GM21367 (cell line): Measurements from ENCODE around the gene CLNK.

Experiments
- ATAC-seq: cut with Tn5 transposase; IDR thresholded peaks from one replicate; pipeline ENCODE4 v1.9.1; 2021; ENCODE audit not compliant: unreplicated experiment

CLNK gene

GRCh38 chr4:10613926-10614478 lies 70.6 kb downstream of the CLNK start:
- no peak for ATAC-seq

GRCh38 chr4:10612476-10612875 lies 72.1 kb downstream of the CLNK start:
- no peak for ATAC-seq

GRCh38 chr4:10611673-10612072 lies 72.9 kb downstream of the CLNK start:
- ATAC-seq, result no peak

GRCh38 chr4:10608501-10609219 lies 75.9 kb downstream of the CLNK start:
- no peak for ATAC-seq

DNA sequence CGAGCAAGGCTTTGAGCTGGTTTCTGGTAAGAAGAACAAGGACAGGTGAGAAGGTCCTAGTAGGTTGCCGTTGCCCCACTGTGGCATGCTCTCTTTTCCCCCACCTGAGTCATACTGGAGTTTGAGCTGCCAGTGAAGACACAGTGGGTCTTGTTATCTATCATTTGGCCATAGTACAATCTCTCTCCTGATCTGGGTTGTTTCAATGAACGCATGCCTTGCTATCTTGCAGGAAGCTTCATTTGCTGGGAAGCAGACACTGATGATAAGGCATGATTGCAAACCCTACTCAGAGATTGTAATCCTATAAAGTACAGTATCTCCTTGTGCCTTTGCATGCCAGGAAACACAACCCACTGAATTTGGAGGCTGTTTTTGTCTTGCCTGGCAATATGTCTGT lies 77.4 kb downstream of the CLNK start:
- no peak for ATAC-seq

DNA sequence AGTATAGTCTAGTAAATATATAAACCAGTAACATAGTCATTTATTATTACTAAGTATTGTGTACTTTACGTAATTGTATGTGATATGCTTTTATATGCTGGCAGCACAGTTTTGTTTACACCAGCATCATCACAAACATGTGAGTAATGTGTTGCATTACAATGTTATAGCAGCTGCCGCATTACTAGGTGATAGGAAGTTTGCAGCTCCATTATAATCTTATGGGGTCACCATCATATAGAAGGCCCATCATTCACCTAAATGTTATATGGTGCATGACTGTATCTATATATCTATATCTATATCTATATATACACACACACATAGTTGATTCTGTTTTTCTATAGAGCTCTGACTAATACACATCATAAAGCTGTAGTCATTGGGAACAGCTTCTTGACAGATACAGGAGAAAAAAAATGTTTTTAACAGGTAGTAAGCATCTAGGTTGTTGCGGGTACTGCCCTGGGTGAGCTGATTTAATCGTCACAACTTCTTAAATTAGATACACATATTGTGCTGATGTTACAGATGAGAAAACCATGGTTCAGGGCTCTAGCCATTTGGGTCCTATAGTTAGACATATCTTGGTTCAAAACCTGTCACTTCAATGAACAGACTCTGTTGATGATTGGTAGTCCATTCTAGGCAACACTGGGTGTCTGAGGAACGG lies 77.9 kb downstream of the CLNK start:
- ATAC-seq, result no peak

GRCh38 chr4:10605746-10606482 lies 78.7 kb downstream of the CLNK start:
- ATAC-seq, result no peak

DNA sequence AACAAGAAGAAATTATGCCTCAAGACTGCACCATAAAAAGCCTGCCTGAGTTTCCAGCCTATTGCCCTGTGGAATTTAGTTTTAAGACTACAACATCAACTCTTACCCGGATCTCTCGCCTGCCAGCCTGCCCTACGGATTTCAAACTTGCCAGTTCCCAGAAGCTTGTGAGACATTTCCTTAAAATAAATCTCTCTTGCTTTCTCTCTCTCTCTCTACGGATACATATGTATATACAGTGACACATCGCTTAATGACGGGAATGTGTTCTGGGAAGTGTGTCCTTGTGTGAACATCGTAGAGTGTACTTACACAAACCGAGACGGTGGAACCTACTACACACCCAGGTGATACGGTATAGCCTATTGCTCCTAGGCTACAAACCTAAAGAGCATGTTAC lies 79.5 kb downstream of the CLNK start:
- no peak for ATAC-seq

DNA sequence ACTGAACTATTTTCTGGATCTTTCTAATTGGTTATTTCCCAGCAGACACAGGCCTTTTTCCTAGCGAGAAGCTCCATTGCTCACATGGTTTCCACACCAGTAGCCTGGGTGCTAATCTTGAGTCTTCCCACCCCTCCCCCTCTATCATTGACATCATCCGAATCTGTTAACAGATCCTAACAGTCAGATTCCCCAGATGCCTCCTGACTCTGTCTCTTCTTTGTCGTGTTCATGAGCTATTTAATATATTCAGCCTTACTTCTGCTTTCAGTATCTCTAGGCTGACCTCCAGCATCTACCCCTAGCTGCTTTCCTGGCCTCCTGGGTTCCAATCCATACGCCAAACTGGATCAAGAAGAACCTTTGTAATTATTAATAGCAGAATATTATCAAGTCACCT lies 85.0 kb downstream of the CLNK start:
- ATAC-seq, result no peak

DNA sequence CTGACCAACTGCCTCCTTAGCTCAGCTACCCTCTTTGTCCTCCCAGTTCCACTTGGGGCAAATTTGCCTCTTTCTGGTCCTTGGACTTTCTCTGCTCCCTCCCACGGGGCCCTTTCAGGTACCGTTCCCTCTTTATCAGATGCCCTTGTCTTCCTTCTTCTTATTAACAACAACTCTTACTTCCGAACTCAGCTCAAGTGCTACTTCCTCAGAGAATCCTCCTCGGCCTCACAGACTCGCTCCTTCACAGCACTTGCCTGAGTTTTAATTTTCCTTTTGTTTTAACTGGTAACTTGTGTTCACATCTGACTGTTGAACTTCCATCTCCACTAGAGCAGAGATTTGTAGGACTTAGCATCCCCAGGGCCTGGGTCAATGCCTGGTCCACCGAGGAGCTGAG lies 85.7 kb downstream of the CLNK start:
- no peak for ATAC-seq

- no peak for ATAC-seq
Measured at GRCh38 chr4:10596586-10597290, 87.8 kb downstream of the CLNK start.

- no peak for ATAC-seq
Measured at GRCh38 chr4:10593130-10593529, 91.4 kb downstream of the CLNK start.

GRCh38 chr4:10590896-10591295 lies 93.7 kb downstream of the CLNK start:
- no peak for ATAC-seq

GRCh38 chr4:10589799-10590198 lies 94.8 kb downstream of the CLNK start:
- no peak for ATAC-seq

GRCh38 chr4:10589321-10589720 lies 95.2 kb downstream of the CLNK start:
- no peak for ATAC-seq

DNA sequence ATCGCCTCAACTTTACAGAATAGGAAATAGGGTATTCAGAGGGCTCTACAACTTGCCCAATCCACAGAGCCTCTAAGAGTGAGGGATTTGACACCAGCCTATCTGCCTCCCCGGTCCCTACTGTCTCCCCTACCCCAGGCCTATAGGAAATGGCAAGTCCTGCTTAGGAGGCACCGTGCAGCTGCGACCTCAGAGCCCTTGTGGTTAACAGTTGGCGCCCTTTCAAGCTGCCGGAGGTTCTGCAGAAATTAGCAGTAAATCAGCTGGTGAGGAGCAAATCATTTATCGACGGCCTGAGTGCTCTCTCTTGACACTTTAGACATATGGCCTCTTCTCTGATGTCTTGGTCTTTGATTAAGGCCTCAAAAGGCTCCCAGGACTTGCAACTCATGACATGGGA lies 96.9 kb downstream of the CLNK start:
- ATAC-seq, result no peak

GRCh38 chr4:10587296-10587695 lies 97.3 kb downstream of the CLNK start:
- no peak for ATAC-seq

DNA sequence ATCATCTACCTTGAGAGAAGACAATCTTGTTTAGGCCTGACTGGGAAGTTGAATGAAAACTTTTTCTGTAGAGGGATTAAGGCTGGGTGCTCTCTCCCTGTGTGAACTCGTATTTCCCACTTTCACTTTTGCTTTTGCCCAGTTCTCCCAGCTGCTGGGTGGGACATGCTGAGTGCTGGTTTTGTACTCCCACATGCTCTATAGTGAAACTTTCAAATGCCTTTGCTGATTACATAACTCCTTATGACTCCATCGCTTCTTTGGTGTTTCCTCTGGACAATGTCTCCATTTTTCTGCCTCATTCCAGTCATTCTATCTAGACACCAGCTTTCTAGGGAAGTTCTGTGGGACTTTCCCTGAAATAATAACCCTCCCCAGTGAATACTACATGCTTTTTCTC lies 100.5 kb downstream of the CLNK start:
- ATAC-seq, result peak; percentile 42

DNA sequence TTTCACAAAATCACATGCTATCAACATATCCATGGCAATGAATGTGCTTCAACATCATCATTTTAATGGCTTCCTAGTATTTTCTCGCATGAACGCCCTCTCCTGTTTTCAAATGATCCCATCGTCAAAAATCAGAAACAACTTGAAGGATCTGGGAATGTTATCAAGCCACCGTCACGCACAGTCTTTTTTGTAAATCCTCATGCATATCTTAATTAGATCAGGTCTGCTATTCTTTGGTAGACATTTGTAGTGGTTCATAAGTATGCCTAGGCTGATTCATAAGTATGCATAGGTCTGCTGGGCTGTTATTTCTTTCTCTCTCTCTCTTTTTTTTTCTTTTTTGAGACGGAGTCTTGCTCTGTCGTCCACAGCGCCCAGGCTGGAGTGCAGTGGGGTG lies 101.6 kb downstream of the CLNK start:
- ATAC-seq, result no peak

- no peak for ATAC-seq
Measured at GRCh38 chr4:10582059-10582686, 102.4 kb downstream of the CLNK start.

DNA sequence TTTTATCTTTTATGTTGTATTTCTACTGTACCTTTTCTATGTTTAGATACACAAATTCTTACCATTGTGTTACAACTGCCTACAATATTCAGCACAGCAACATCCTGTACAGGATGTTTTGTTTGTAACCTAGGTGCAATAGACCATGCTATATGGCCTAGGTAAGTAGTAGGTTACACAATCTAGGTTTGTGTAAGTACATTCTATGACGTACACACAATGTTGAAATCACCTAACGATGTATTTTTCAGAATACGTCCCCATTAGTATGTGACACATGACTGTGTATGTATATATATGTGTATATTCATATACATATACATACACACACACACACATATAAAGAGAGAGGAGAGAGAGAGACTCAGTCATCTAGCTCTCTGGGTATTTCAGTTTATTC lies 103.5 kb downstream of the CLNK start:
- no peak for ATAC-seq
